CD14-positive monocyte (primary cell): Measurements from ENCODE around the gene KNDC1. TPM values are rescaled to one million over a fixed set of nuclear protein-coding genes. Genes with fewer than 3 reads are reported as not detected.

Experiments
- DNase-seq, 3 donors: peaks; one replicate each; pipeline ENCODE4 v3.0.0-alpha.2; 2011 to 2022
- H2AFZ ChIP-seq: 2 replicates; pipeline ENCODE4 v1.6.0; 2012; ENCODE audit warnings: mild to moderate bottlenecking, low read depth, low read length, inconsistent platforms; ENCODE audit not compliant: insufficient read depth, poor library complexity, severe bottlenecking
- H3K27ac ChIP-seq, 2 donors: 1 replicate in 1 of 2; 2 replicates in 1 of 2; pipeline ENCODE4 v1.5.1; 2012 to 2013; ENCODE audit warnings: low read length in 2 of 2, control low read depth in 1 of 2, inconsistent platforms in 1 of 2, low read depth in 1 of 2, mild to moderate bottlenecking in 1 of 2
- H3K27me3 ChIP-seq, 2 donors: one replicate each; pipeline versions ENCODE4 v1.6.0 to v1.6.1; 2011 to 2013; ENCODE audit warnings: low read length in 2 of 2; ENCODE audit not compliant: control insufficient read depth in 2 of 2, insufficient read depth in 2 of 2
- H3K36me3 ChIP-seq, 2 donors: replicated peaks in 1 of 2; 1 replicate in 1 of 2; 2 replicates in 1 of 2; pipeline versions ENCODE4 v1.5.1 to v1.6.1; 2012 to 2013; ENCODE audit warnings: low read length in 2 of 2, control low read depth in 1 of 2, inconsistent platforms in 1 of 2, mild to moderate bottlenecking in 1 of 2; ENCODE audit not compliant: insufficient read depth in 2 of 2, control insufficient read depth in 1 of 2
- H3K4me1 ChIP-seq, 2 donors: 1 replicate in 1 of 2; 2 replicates in 1 of 2; pipeline versions ENCODE4 v1.5.1 to v1.6.1; 2012 to 2013; ENCODE audit warnings: low read length in 2 of 2, control low read depth in 1 of 2, inconsistent platforms in 1 of 2, mild to moderate bottlenecking in 1 of 2, moderate library complexity in 1 of 2; ENCODE audit not compliant: insufficient read depth in 2 of 2, control insufficient read depth in 1 of 2
- H3K4me2 ChIP-seq: replicated peaks from 2 replicates; pipeline ENCODE3; 2012; ENCODE audit warnings: low read length, moderate library complexity, mild to moderate bottlenecking; ENCODE audit not compliant: poor library complexity, severe bottlenecking; ENCODE audit errors: extremely low read depth
- H3K4me3 ChIP-seq, 3 experiments: fragments of 200-600 bp in 1 of 3; sonication (generic) in 1 of 3; replicated peaks in 1 of 3; 1 replicate in 2 of 3; 2 replicates in 1 of 3; pipeline ENCODE4 v1.5.1; 2011 to 2013; ENCODE audit warnings: low read length in 3 of 3, mild to moderate bottlenecking in 3 of 3, control low read depth in 2 of 3, low read depth in 2 of 3, inconsistent platforms in 1 of 3, moderate library complexity in 1 of 3
- H3K79me2 ChIP-seq: 2 replicates; pipeline ENCODE4 v1.6.0; 2012; ENCODE audit warnings: mild to moderate bottlenecking, control low read depth, inconsistent platforms, low read length, moderate library complexity; ENCODE audit not compliant: insufficient read depth
- H3K9ac ChIP-seq: 2 replicates; pipeline ENCODE4 v1.6.0; 2017; ENCODE audit warnings: low read length, mild to moderate bottlenecking; ENCODE audit not compliant: insufficient read depth, poor library complexity, severe bottlenecking
- H3K9me3 ChIP-seq, 2 donors: replicated peaks in 1 of 2; 1 replicate in 1 of 2; 2 replicates in 1 of 2; pipeline versions ENCODE4 v1.5.1 to v1.6.1; 2012 to 2013; ENCODE audit warnings: low read length in 2 of 2, control low read depth in 1 of 2; ENCODE audit not compliant: control insufficient read depth in 1 of 2, insufficient read depth in 1 of 2
- H4K20me1 ChIP-seq: 2 replicates; pipeline ENCODE4 v1.6.0; 2012; ENCODE audit warnings: mild to moderate bottlenecking, low read length, control low read depth, moderate library complexity; ENCODE audit not compliant: insufficient read depth
- H3K27ac Mint-ChIP-seq, 7 donors: one replicate each; pipeline ENCODE4 v1.8.0; 2020; ENCODE audit warnings: mild to moderate bottlenecking in 7 of 7, mixed read lengths in 7 of 7, moderate library complexity in 6 of 7, inconsistent platforms in 2 of 7
- H3K27me3 Mint-ChIP-seq, 3 donors: one replicate each; pipeline ENCODE4 v1.8.0; 2021 to 2022; ENCODE audit warnings: low read depth in 3 of 3, mild to moderate bottlenecking in 3 of 3, mixed read lengths in 3 of 3, moderate library complexity in 3 of 3, inconsistent platforms in 1 of 3
- H3K36me3 Mint-ChIP-seq, 2 donors: one replicate each; pipeline ENCODE4 v1.8.0; 2020; ENCODE audit warnings: mixed read lengths in 2 of 2, inconsistent platforms in 1 of 2, mild to moderate bottlenecking in 1 of 2
- H3K4me1 Mint-ChIP-seq: one replicate; pipeline ENCODE4 v1.8.0; 2020; ENCODE audit warnings: mild to moderate bottlenecking, mixed read lengths
- H3K4me3 Mint-ChIP-seq, 2 donors: one replicate each; pipeline ENCODE4 v1.8.0; 2020; ENCODE audit warnings: mild to moderate bottlenecking in 2 of 2, mixed read lengths in 2 of 2, moderate library complexity in 1 of 2
- H3K9me3 Mint-ChIP-seq, 7 donors: one replicate each; pipeline ENCODE4 v1.8.0; 2020 to 2022; ENCODE audit warnings: mixed read lengths in 7 of 7, mild to moderate bottlenecking in 6 of 7, moderate library complexity in 6 of 7, inconsistent platforms in 2 of 7
- CTCF ChIP-seq: fragments of 200-600 bp; IDR thresholded peaks from one replicate; pipeline ENCODE4 v1.8.0; 2022; ENCODE audit warnings: antibody characterized with exemption, mild to moderate bottlenecking
- WGBS: methylation state at CpG from one replicate; pipeline ENCODE4 v1.1.5; 2013; ENCODE audit warnings: missing lambda C conversion rate; ENCODE audit not compliant: insufficient coverage; 5-methylcytosine and 5-hydroxymethylcytosine counted together
- intact Hi-C, 2 donors: fragments of 100-400 bp; cut with micrococcal nuclease; formaldehyde crosslinking; loops; one replicate each; pipeline versions ENCODE4 v1.15.0 to v1.15.1; 2023
- polyA plus RNA-seq, 3 donors: library from polyadenylated mRNA; depleted of rRNA in 1 of 3; unstranded in 2 of 3; stranded (reverse) in 1 of 3; fragments of 300-500 nt in 2 of 3; fragments of >200 nt in 1 of 3; fragmentation: Illumina TruSeq in 2 of 3; gene quantifications; 1 replicate in 2 of 3; 2 replicates in 1 of 3; pipeline ENCODE4 v1.2.3, GENCODE V29; 2012 to 2021

KNDC1 gene
- polyA plus RNA-seq, 3 donors = 0.22 to 0.80 TPM; not detected in 1

DNA sequence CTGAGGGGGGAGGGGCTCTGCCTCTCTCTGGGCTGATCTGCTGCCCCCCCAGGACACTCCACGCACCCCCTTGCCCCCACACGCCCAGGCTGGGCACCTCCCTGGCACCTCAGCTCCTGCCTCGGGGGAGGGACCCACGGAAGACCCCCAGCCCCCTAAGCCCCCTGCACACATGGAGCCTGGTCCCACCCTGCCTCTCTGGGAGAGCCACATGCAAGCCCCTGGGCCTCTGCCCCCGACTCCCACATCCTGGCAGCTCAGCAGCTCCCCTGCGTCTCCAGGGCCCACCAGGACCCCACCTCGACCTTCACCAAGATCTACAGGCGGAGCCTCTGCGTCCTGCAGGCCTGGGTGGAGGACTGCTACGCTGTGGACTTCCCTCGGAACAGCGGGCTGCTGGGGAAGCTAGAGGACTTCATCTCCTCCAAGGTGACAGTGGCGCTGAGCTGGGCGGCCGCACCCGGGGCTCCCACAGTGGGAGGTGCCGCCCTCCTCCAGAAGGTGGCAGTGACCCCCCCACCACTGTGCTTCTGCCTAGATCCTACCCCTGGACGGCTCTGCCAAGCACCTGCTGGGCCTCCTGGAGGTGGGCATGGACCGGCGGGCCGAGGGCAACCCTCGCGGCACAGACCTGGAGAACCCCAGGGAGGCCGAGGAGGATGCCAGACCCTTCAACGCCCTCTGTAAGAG is 51.3 kb downstream of the KNDC1 start:
- H4K20me1 ChIP-seq = no peaks in the 10 kb centered on the region
- no peak overlapping the region for H3K4me3 ChIP-seq
- H3K9me3 Mint-ChIP-seq = no peaks in the 10 kb centered on the region
- no peaks in the 10 kb centered on the region for H3K4me1 ChIP-seq
- H3K9me3 ChIP-seq = no peaks in the 10 kb centered on the region
- H3K36me3 ChIP-seq = no peaks in the 10 kb centered on the region
- H3K27me3 Mint-ChIP-seq = peaks cover 0 to 3% (median 2%) of the 10 kb centered on the region in 3 donors
- no peak overlapping the region for H3K4me2 ChIP-seq
- no peak for DNase-seq
- no peak overlapping the region for H3K27ac ChIP-seq
- H3K36me3 Mint-ChIP-seq = no peaks in the 10 kb centered on the region
- intact Hi-C loops = no loop called here
- TF ChIP-seq CTCF = no peak
- no peaks in the 10 kb centered on the region for H3K79me2 ChIP-seq
- no peaks in the 10 kb centered on the region for H3K27me3 ChIP-seq
- H3K9ac ChIP-seq = no peak overlapping the region
- 93% methylated on average over 16 of the region's 25 CpGs for WGBS
- no peaks in the 10 kb centered on the region for H3K4me1 Mint-ChIP-seq
- no peak overlapping the region for H2AFZ ChIP-seq
- H3K27ac Mint-ChIP-seq = peak overlapping the region in 1 of 7 donors; percentile 19
- H3K4me3 Mint-ChIP-seq = no peak overlapping the region

GRCh38 chr10:133211959-133212852 is 52.2 kb downstream of the KNDC1 start:
- Histone ChIP-seq H3K79me2 (no peaks in the 10 kb centered on the region), H3K27ac (no peak overlapping the region), H3K27me3 (no peaks in the 10 kb centered on the region), H3K9ac (no peak overlapping the region), H2AFZ (no peak overlapping the region), H3K4me2 (no peak overlapping the region), H3K36me3 (no peaks in the 10 kb centered on the region), H3K4me1 (no peaks in the 10 kb centered on the region), H3K9me3 (no peaks in the 10 kb centered on the region), H3K4me3 (no peak overlapping the region), H4K20me1 (no peaks in the 10 kb centered on the region)
- Mint-ChIP-seq H3K9me3 (no peaks in the 10 kb centered on the region), H3K27me3 (peaks cover 0 to 5% (median 2%) of the 10 kb centered on the region in 3 donors), H3K36me3 (no peaks in the 10 kb centered on the region), H3K27ac (peak overlapping the region in 1 of 7 donors; percentile 60), H3K4me3 (no peak overlapping the region), H3K4me1 (no peaks in the 10 kb centered on the region)
- no peak for TF ChIP-seq CTCF
- intact Hi-C loops = no loop called here
- DNase-seq = no peak
- WGBS = 88% methylated on average over 25 of the region's 34 CpGs
